ENCODE results near the gene FLOT1.

- no peak; the same call in 1 of the 2 replicates for TF ChIP-seq POLR2AphosphoS5 (IDR thresholded peaks at IDR 0.05; ENCODE audit: borderline replicate concordance, low read depth, low read length)
- no peak for TF ChIP-seq EZH2 (IDR thresholded peaks at IDR 0.05)
- TF ChIP-seq FOXP2 (optimal IDR thresholded peaks at IDR 0.05; ENCODE audit: control extremely low read depth, extremely low read length, insufficient read depth) = no peak
Observed at GRCh38 chr6:30726506-30727413, 15.7 kb downstream of the FLOT1 start.

Measured in SK-N-MC (cell line).